Fibroblast of skin of back (primary cell): Measurements from ENCODE around the gene UHMK1. TPM values are rescaled to one million over a fixed set of nuclear protein-coding genes. Genes with fewer than 3 reads are reported as not detected.
A peak's percentile ranks its signal among the peaks of the same experiment; 100 is the strongest.
"Not testable (repeated sequence)": the region's sequence is repeated elsewhere in the genome, so short reads cannot be mapped to it uniquely, and the experiment has no call there.

ENCODE experiments used
- DNase-seq: peaks from one replicate; pipeline ENCODE4 v3.0.0-alpha.2; 2013
- polyA plus RNA-seq, 2 experiments: library from polyadenylated mRNA; unstranded; fragments of 120-200 nt; gene quantifications; one replicate each; pipeline ENCODE4 v1.2.1, GENCODE V29; 2013; ENCODE audit not compliant: insufficient read length in 2 of 2

The UHMK1 gene
- polyA plus RNA-seq (2013, experiment 1 of 2; ENCODE audit: insufficient read length), result 27.4 TPM
- 24.6 TPM for polyA plus RNA-seq (2013, experiment 2 of 2; ENCODE audit: insufficient read length)

GRCh38 chr1:162497723-162498495 is at the start of gene UHMK1:
UHMK1 (plus strand) TSS chr1:162497818; CDS start chr1:162498001, 183 bp downstream.
- DNase-seq, result peak; percentile 94

- DNase-seq, result not testable (repeated sequence)
Measured at GRCh38 chr1:162454361-162454760, 43.3 kb upstream of the UHMK1 start.

DNA sequence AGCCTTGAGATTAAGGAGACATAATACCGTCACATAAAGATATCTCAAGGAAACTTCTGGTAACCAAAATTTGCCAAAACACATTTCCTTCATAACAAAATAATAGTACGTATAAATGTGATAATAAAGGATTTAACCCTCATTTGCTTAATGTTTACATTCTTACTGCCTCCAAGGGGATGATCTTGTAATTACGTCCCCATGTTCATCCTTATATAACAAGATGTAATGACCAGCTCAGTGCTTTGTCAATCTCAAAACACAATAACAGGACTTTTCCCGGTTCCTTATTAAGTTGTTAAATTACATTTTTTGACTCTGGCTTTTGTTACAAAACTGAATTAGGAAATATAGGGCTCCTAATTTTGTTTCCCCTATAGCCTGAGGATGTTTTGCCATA is 41.3 kb upstream of the UHMK1 start:
- no peak for DNase-seq

DNA sequence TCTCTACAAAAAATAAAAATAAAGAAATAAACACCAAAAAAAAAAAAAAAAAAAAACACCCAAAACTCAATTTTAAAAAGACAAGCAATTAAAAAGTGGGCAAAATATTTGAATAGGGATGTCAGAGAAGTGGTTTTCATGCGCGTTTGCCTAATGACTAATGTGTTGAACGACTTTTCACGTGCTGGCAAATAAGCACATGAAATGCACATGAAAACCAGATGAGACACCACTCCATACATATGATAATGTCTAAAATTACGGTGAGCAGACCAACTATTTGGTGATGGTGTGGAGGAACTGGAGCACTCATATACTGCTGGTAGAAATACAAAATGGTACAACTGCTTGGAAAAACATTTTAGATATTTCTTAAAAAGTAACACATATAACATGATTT is 39.4 kb upstream of the UHMK1 start:
- no peak for DNase-seq

- DNase-seq, result not testable (repeated sequence)
Measured at GRCh38 chr1:162462425-162462824, 35.2 kb upstream of the UHMK1 start.

DNA sequence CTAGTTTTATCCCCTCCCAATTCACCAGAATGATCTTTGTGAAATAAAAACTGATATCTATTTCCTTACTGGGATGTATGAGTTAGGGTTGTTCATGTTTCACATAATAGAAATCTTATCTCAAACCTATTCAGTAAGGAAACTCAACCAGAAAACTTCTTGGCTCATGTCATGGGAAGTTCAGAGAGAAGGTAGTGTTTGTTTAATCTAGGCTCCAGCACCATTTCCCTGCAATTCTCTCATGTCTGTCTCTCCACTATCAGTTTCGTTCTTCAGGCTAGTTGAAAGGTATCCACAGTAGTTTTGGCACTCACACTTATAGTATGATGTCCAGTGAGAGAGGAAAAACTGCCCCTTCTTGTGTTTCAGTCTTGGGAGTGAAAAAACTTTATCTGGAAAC is 34.6 kb upstream of the UHMK1 start:
- no peak for DNase-seq

- no peak for DNase-seq
Measured at GRCh38 chr1:162466797-162467196, 30.8 kb upstream of the UHMK1 start.

DNA sequence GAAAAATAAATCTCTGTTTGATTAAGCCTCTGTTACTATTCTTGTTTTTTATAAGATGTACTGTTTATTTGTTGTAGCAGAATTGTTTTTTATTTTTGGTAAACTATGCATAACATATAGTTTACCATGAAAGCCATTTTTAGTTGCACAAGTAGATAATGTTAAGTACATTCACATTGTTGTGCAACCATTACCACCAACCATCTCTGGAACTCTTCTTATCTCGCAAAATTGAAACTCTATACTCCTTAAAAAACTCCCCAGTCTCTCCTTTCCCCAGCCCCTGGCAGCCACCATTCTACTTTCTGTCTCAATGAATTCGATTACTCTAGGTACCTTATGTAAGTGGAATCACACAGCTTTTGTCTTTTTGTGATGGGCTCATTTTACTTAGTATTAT is 27.4 kb upstream of the UHMK1 start:
- no peak for DNase-seq

- no peak for DNase-seq
Measured at GRCh38 chr1:162471290-162471853, 26.2 kb upstream of the UHMK1 start.

GRCh38 chr1:162475089-162475488 is 22.5 kb upstream of the UHMK1 start:
- no peak for DNase-seq

DNA sequence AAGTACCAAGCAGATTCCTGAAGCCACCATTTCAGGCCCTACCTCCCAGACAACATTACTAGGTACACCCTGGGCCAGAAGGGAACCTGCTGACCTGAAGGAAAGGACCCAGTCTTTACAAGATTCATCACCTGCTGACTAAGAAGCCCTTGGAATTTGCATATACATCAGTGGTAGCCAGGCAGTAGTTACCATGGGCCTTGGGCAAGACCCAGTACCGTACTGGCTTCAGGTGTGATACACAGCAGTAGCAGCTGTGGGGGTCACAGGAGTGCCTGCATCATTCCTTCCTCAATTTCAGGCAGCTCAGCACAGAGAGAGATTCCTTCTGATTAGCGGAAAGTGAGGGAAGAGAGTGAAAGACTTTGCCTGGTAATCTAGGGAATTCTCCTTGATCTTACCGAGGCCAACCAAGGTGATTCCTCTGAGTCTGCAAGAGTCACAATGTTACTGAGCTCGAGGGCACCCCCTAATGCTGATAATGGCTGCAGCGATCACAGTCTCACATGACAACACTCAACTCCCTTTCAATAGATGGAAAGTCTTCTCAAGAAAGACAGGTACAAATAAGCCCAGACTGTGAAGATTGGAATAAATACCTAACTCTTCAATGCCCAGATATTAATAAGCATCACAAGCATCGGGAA is 22.0 kb upstream of the UHMK1 start:
- no peak for DNase-seq

DNA sequence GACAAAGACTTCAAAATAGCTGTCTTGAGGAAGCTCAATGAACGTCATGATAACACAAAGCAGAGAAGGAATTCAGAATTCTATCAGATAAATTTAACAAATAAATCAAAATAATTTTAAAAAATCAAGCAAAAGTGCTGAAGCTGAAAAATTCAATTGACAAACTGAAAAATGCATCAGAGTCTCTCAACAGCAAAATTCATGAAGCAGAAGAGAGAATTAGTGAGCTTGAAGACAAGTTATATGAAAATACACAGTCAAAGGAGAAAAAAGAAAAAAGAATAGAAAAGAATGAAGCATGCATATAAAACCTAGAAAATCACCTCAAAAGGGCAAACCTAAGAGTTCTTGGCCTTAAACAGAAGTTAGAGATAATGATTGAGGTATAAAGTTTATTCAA is 21.0 kb upstream of the UHMK1 start:
- no peak for DNase-seq

GRCh38 chr1:162485236-162485635 is 12.4 kb upstream of the UHMK1 start:
- no peak for DNase-seq

DNA sequence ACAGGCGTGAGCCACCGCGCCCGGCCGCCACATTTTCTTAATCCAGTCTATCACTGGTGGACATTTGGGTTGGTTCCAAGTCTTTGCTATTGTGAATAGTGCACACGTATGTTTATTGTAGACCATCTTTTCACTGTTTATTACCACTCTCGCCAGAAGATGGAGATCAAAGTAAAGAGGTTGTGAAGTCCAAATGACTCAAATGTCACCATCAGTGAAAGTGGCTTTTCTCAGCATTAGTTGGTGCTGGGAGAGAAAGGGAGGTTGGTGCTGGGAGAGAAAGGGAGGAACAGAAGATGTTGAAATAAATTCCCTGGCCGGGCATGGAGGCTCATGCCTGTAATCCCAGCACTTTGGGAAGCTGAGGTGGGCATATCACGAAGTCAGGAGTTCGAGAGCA is 10.4 kb upstream of the UHMK1 start:
- DNase-seq, result no peak

DNA sequence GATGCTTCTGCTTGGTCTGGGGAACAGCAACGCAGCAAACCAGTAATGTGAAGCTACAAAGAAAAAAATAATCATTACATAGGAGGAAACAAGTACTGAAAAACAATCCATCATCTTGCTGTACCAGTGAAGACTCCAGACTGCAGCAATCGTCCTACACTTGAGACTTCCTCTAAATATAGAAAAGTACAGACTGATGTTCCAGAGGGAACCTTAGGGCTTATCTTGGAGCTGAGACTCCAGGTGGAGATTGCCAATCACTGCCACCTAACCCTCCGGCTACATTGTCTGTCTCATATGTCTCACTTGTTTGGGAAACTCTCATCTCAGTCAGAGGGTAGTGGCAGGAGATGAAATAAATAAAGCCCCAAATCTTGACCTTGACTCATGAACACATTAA is 9.4 kb upstream of the UHMK1 start:
- DNase-seq, result no peak

DNA sequence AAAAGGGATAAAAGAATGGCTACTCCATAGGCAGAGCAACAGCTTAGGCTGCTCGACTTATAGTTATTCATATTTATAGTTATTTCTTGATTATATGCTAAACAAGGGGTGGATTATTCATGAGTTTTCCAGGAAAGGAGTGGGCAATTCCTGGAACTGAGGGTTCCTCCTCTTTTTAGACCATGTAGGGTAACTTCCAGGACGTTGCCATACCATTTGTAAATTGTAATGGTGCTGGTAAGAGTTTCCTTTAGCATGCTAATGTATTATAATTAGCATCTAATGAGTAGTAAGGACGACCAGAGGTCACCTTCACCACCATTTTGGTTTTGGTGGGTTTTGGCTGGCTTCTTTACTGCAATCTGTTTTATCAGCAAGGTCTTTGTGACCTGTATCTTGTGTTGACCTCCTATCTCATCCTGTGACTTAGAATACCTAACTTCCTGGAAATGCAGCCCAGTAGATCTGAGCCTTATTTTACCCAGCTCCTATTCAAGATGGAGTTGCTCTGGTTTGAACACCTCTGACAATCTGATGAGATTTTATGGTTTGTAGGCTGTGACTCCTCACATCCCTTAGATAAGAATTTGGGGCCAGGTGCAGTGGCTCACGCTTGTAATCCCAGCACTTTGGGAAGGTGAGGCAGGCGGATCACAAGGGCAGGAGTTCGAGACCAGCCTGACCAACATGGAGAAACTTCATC is 1.9 kb upstream of the UHMK1 start:
- not testable (repeated sequence) for DNase-seq

GRCh38 chr1:162497104-162497722 is 405 bp upstream of the UHMK1 start:
- no peak for DNase-seq

DNA sequence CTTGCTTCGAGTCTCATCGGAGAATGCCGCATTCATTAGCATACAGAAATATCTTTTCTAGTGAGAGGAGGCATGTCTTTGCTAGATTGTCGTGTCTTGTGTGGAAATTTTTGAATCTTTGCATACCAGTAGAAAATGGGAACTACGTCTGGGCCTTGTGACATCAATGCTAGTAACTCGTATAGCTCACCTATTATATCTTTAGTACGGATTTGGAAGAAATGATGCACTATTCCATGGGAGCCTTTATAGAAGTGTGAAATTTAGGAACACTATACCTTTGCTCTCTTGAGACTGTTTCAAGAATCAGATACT is 835 bp downstream of the UHMK1 start:
- peak; percentile 2 for DNase-seq

- no peak for DNase-seq
Measured at GRCh38 chr1:162500805-162501204, 3.2 kb downstream of the UHMK1 start.

- no peak for DNase-seq
Measured at GRCh38 chr1:162502077-162502476, 4.5 kb downstream of the UHMK1 start.

- DNase-seq, result peak; percentile 85
Measured at GRCh38 chr1:162502928-162503327, 5.3 kb downstream of the UHMK1 start.

DNA sequence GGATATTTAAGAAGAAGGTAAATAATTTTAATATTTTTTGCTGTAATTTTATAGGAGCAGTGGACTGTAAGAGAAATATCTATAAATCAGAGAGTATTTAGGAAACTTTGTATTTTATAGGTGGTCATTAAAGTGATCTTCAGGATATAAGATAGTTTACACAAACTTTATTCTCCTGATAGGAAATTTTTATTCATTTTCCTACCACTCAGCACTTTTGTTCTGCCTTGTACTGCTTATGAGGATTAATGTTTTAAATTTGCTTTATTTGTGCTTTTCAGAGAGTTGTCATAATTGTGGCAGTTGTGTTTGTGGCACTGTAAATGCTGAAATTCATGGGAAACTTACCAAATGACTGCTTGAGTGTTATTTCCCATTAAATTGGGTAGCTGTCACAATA is 29.7 kb downstream of the UHMK1 start:
- no peak for DNase-seq
